K562 (cell line): ENCODE measurements around the gene C2CD2L. TPM values are rescaled to one million over a fixed set of nuclear protein-coding genes. Genes with fewer than 3 reads are reported as not detected.

Experiments
- CHAMP1 ChIP-seq: fragments of 450-650 bp; IDR thresholded peaks from 2 replicates; pipeline ENCODE4 v1.6.1; 2016; ENCODE audit warnings: mild to moderate bottlenecking
- CREM ChIP-seq: IDR thresholded peaks from 2 replicates; pipeline ENCODE4 v1.6.1; 2014; ENCODE audit warnings: antibody characterized with exemption, low read depth
- HEY1 ChIP-seq: fragments of 250-450 bp; sonication (Bioruptor Pico); IDR thresholded peaks from 2 replicates; pipeline ENCODE4 v1.5.0; 2020; ENCODE audit warnings: mild to moderate bottlenecking, moderate library complexity, borderline replicate concordance
- KLF13 ChIP-seq: fragments of 450-650 bp; IDR thresholded peaks from 2 replicates; pipeline ENCODE4 v1.6.1; 2016; ENCODE audit warnings: missing genetic modification characterization, low read depth, mild to moderate bottlenecking, missing compliant biosample characterization, moderate library complexity, borderline replicate concordance
- NCOA2 ChIP-seq, 2 experiments: fragments of 450-650 bp; IDR thresholded peaks; 2 replicates each; pipeline ENCODE4 v1.6.1; 2018; ENCODE audit warnings: mild to moderate bottlenecking in 2 of 2, moderate library complexity in 1 of 2; ENCODE audit not compliant: partially characterized antibody in 2 of 2
- RBFOX2 ChIP-seq: fragments of 200-400 bp; formaldehyde crosslinking; IDR thresholded peaks from 2 replicates; pipeline ENCODE4 v1.6.1; 2017; ENCODE audit warnings: low read depth, mild to moderate bottlenecking, low read length, moderate library complexity
- SP1 ChIP-seq: sonication (generic); formaldehyde crosslinking; IDR thresholded peaks from 2 replicates; pipeline ENCODE4 v1.8.1; 2022; ENCODE audit warnings: mild to moderate bottlenecking, missing genetic modification reagents
- TCF3 ChIP-seq: sonication (generic); formaldehyde crosslinking; IDR thresholded peaks from 2 replicates; pipeline ENCODE4 v1.4.0; 2020; ENCODE audit warnings: mild to moderate bottlenecking, missing genetic modification reagents
- TEAD4 ChIP-seq, 2 experiments: sonication (generic) in 1 of 2; formaldehyde crosslinking in 1 of 2; IDR thresholded peaks; 2 replicates each; pipeline versions ENCODE4 v1.6.1 to v1.8.0; 2012 to 2022; ENCODE audit warnings: borderline replicate concordance in 1 of 2, inconsistent platforms in 1 of 2, low read length in 1 of 2, mild to moderate bottlenecking in 1 of 2, missing genetic modification reagents in 1 of 2
- UBTF ChIP-seq, 2 experiments: IDR thresholded peaks; 2 replicates each; pipeline ENCODE4 v1.6.1; 2012; ENCODE audit warnings: improper control_type of control experiment in 2 of 2, low read depth in 2 of 2, low read length in 2 of 2, borderline replicate concordance in 1 of 2
- ZNF609 ChIP-seq: sonication (generic); formaldehyde crosslinking; IDR thresholded peaks from 2 replicates; pipeline ENCODE4 v1.8.1; 2023; ENCODE audit warnings: missing genetic modification reagents, mild to moderate bottlenecking, borderline replicate concordance
- polyA plus RNA-seq, 8 experiments: library from polyadenylated mRNA; depleted of rRNA in 4 of 8; stranded (reverse) in 5 of 8; unstranded in 3 of 8; fragments of >200 nt; fragmentation: Nextera tagmentation in 2 of 8; fragmentation: Illumina TruSeq in 1 of 8; extraction: Ambion mirVana in 2 of 8; extraction: Trizol in 1 of 8; gene quantifications; 2 replicates each; pipeline versions ENCODE4 v1.2.1 to v1.2.3, GENCODE V29; 2011 to 2014; ENCODE audit warnings: inconsistent platforms in 1 of 8, missing spikeins in 1 of 8
- total RNA-seq, 7 experiments: library from RNA; depleted of rRNA in 6 of 7; stranded (reverse); fragments of >200 nt in 6 of 7; fragmentation: Illumina TruSeq in 2 of 7; extraction: Trizol in 2 of 7; gene quantifications; 2 replicates each; pipeline versions ENCODE4 v1.2.1 to v1.2.3, GENCODE V29; 2011 to 2021; ENCODE audit warnings: low replicate concordance in 1 of 7
- TF ChIP-seq, protein P1 (sequence below): fragments of 250-450 bp; sonication (Bioruptor Pico); IDR thresholded peaks from 2 replicates; pipeline ENCODE4 v1.5.1; 2021; ENCODE audit warnings: mild to moderate bottlenecking

C2CD2L gene
- total and polyA plus RNA-seq, 9 of the 15 experiments (the other 6 are each of a cell fraction or from before 2014, with no cell fraction given) = 0.66 to 41.2 (median 14.8) TPM

GRCh38 chr11:119100994-119101758 is 6.0 kb upstream of the C2CD2L start (continued):
- TF ChIP-seq ZNF609 (CRISPR knock-in tag) (0 out of 2 replicates have a peak, but pooled peaks have one; percentile 68), HEY1 (CRISPR knock-in tag) (no peak), RBFOX2 (peak; percentile 85), CREM (peak; percentile 30; the same call in 1 of the 2 replicates), SP1 (peak; percentile 16; the same call in 1 of the 2 replicates), TCF3 (no peak), UBTF (IDR thresholded peaks at IDR 0.05; ENCODE audit: borderline replicate concordance in 1 of 2, low read depth in 2 of 2, low read length in 2 of 2) (no peak), NCOA2 (IDR thresholded peaks at IDR 0.05; ENCODE audit: partially characterized antibody in 2 of 2) (no peak), KLF13 (tag) (peak; percentile 73; the same call in 1 of the 2 replicates), TEAD4 (IDR thresholded peaks at IDR 0.05; ENCODE audit: low read length) (no peak), TEAD4 (CRISPR knock-in tag; IDR thresholded peaks at IDR 0.05; ENCODE audit: borderline replicate concordance) (peak; percentile 67; the same call in 1 of the 2 replicates), CHAMP1 (no peak)
- TF ChIP-seq, protein P1, sequence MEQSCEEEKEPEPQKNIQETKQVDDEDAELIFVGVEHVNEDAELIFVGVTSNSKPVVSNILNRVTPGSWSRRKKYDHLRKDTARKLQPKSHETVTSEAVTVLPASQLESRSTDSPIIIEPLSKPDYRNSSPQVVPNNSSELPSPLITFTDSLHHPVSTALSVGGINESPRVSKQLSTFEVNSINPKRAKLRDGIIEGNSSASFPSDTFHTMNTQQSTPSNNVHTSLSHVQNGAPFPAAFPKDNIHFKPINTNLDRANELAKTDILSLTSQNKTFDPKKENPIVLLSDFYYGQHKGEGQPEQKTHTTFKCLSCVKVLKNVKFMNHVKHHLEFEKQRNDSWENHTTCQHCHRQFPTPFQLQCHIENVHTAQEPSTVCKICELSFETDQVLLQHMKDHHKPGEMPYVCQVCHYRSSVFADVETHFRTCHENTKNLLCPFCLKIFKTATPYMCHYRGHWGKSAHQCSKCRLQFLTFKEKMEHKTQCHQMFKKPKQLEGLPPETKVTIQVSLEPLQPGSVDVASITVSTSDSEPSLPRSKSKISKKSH (CRISPR knock-in tag) = no peak
